Iris pigment epithelial cell (primary cell): ENCODE data around the gene SEPSECS.

Source experiments
- DNase-seq: peaks from one replicate; pipeline ENCODE4 v3.0.0-alpha.2; 2011; ENCODE audit warnings: low read depth

Gene SEPSECS

GRCh38 chr4:25155947-25156346 lies 4.3 kb downstream of the SEPSECS start:
- DNase-seq: no peak

DNA sequence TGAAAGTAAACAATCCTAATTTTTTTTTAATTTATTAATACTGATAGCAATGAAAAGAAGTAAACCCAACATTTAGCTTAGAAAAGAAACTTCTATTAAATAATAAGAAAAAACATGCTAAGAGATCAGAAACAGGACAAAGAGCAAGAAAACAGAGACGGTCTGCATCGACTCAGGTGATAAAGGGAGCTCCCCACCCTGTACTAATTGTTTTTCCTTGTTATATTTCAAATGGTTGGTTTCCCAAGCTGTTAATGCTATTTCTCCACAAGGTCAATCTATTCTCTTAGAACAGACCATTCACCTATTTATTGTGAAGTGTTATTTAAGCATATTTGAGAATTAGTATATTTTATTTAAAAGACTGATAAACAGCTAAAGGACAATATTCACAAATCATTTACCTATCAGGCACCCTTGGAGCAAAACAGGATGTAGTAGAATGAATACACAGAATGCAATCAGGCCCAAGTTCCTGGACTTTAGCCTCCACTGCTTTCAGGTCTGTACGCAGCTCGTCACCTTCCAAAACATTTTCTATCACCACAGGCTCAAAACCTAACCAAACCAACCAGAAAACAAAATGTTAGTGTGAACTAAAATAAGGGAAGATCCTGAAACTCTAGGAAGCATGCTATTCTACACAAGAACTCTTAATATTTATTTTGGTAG lies 5.5 kb downstream of the SEPSECS start:
- DNase-seq: no peak

DNA sequence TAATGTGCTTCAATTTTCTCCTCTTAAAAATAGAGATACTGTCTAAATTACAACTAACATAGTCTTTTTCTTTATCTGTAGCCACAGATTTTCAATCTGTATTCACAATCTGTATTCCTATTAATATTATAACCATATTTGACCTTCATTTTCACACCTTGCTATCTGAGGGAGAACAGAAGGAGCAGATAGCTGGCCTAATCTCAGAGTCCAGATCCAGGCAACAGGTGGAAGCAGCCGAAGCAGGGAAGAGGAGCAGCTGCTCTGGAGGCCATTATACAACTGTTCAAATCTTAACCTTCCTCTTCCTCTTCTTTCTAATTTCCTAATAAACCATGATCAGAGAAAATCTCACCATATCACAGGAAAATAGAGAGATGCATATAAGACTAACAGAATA lies 14.2 kb downstream of the SEPSECS start:
- DNase-seq: no peak

DNA sequence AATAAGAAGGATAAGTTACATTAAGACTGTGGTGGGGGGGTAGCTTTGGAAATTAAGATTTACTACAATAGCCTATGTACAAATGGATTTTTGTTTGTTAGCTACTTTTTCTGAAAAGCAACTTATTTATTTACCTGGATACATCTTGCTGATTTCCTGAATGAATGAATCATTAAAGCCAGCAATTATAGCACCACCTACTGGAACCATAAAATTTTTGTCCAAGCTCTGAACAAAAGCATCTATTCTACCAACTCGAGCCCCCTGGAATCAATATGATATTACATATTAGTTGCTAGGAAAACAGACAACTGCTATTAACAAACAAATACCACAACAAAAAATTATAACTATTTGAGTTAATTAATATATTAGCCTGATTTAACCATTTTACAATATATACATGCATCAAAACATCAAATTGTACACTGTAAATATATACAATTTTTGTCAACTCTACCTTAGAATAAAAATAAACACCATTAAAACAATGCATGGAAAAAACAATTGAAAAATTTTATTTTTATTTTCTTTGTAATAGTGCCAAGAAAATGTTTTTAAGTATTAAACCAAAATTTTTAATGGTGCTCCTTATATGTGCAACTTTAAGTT lies 15.3 kb downstream of the SEPSECS start:
- peak; percentile 18 for DNase-seq

GRCh38 chr4:25142468-25142867 lies 17.8 kb downstream of the SEPSECS start:
- no peak for DNase-seq

DNA sequence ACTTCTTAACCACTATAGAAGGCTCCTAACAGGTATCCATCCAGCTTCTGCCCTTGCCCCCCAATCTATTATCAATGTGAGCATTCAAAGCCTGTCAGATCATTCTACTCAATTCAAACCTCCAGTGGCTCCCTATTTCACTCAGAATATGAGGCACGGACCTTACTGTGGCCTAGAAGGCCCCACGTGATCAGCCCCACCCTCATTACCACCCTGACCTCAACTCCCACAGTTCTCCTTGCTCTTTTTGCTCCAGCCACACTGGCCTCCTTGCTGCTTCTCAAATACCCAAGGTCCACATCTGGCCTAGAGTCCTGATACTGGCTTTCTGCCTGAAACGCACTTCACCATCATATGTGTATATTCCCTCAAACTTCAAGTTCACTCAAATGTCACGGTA lies 18.7 kb downstream of the SEPSECS start:
- DNase-seq: no peak

DNA sequence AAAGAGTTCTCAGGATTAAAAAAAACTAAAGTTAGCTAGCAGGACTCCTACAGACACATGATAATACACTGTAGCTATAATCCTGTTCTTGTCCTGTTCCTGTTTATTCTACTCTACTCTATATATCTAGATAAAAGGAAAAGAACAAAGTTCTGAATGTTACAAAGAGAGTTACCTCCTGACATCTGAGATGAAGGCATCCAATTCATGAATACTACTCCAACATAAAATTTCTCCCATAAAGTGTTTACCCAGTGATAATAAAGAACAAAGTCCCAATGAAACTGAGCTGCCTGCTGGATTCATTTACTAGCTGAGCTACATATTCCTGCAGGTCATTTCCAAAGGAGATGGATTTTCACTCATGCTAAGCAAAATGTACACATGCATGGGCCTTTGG lies 27.1 kb downstream of the SEPSECS start:
- no peak for DNase-seq

GRCh38 chr4:25131926-25132325 lies 28.3 kb downstream of the SEPSECS start:
- no peak for DNase-seq

GRCh38 chr4:25131381-25131780 lies 28.9 kb downstream of the SEPSECS start:
- DNase-seq: no peak

DNA sequence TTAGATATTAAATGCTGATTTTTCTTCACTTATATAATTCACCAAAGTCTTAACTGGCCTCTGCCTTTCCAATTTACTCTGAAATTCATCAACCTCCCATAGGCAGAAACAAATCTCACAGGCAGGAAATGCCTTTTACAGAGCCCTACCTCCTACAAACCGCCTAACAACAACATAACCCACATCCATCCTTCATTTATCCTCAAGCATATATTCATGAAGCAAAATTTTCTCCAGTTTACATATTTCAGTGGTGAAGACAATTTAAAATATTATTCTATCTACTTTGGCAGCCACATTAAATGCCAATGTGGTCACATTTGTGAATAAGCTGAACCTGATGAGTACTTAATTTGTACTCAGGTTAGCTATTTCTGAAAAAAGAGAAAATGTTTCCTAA lies 30.3 kb downstream of the SEPSECS start:
- DNase-seq: no peak

GRCh38 chr4:25128671-25129070 lies 31.6 kb downstream of the SEPSECS start:
- no peak for DNase-seq

DNA sequence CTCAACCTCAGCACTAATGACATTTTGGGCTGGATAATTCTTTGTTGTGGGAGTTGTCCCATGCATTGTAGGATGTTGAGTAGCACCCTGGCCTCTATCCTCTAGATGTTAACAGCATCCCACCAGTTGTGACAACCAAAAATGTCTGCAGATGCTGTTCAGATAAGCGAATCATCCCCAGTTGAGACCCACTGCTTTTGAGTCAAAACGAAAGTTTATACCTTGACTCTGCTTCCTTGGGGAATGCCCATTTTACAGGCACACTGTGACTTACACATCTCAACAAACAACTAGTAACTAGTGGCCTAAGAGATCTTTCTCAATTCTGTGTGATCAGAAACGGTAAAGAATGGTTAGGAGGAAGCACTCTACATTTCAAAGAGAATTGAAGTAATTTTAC lies 37.0 kb downstream of the SEPSECS start:
- no peak for DNase-seq

GRCh38 chr4:25120146-25120940 lies 39.9 kb downstream of the SEPSECS start:
- no peak for DNase-seq

DNA sequence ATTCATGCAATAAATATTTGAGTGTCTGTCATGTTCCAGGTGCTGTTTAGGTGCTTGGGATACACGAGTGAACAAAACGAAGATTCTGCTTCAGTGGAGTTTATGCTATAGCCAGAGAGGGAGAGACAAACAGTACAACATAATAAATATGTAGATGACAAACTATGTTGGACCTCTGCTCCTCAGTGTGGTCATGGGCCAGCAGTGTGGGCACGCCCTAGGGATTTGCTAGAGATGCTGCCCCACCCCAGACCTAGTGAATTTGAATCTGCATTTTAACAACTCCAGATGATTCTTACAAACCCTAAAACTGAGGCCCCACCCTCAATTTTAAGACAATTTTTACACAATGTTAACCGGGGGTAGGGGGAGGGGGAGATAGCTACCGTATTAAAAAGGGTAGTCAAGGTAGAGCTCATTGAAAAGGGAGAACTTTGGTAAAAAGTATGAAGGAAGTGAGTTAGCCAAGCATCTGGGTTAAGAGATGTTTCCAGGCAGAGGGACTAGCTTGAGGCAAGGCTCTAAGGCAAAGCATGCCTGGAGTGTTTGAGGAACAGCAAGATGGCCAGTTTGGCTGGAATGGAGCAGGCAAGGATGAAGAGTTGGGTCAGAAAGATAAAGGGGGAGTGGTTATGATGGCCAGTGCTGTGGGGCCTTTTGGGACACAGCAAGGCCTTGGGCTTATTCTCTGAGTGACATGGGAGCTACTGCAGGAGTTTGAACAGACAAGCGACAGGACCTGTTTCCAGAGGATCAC lies 42.4 kb downstream of the SEPSECS start:
- DNase-seq: no peak

- DNase-seq: no peak
These were observed 43.0 kb downstream of the SEPSECS start for GRCh38 chr4:25117274-25117673.

- peak; percentile 74 for DNase-seq
These were observed 46.0 kb downstream of the SEPSECS start for GRCh38 chr4:25113915-25114904.

GRCh38 chr4:25112995-25113380 lies 47.3 kb downstream of the SEPSECS start:
- DNase-seq: no peak

DNA sequence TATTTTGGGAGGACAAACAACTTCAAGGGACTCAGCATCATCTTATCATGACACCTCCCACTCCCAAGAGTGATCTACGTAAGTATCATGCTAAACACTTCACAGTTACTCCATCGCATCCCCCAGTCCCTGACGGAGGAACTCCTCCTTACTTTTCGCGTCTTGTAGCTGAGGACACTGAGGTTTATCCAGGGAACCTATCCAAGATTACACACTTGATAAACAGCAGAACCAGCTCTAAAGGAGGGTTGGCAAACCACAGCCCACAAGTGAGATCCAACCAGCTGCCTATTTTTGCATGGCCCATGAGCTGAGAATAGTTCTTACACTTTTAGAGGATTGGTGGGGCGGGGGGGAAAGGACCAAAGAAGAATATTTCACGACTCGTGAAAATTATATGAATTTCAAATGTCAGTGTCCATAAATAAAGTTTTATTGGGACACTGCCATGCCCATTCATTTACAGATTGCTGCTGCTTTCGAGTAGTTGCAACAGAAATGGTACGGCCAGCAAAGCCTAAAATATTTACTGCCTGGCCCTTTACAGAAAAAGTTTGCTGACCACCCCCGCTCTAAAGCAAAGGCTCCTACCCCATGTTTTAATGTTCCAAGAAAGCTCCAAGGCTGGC lies 47.8 kb downstream of the SEPSECS start:
- no peak for DNase-seq

DNA sequence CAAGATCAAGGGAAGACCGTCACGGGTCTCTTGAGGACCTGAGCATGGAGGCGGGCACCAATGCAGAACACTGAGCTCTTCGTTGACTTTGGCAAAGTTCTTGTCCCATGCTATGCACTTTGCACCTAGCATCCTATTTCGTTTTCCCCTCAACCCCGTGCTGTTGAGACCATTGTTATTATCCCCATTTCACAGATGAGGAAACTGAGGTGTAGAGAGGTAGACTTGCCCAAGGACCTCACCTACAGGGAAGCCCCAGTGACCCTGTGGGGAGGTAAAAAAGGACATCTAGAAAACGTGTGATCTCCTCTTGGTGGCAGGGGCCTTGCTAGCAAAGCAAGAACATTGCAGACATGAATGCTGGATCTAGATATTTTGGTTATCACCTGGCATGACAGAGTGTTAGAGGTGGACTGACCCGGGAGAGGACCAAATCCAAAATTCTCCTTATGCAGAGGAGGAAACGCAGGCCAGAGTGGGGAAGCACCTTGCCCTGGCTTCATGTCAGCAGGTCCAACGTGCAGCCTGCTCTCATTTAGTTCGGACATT lies 48.5 kb downstream of the SEPSECS start:
- no peak for DNase-seq

GRCh38 chr4:25110527-25111329 lies 49.5 kb downstream of the SEPSECS start:
- no peak for DNase-seq
